GM12865 (cell line): ENCODE data around the gene TMEM131L.

Source experiments
- DNase-seq: peaks from one replicate; pipeline ENCODE4 v3.0.0; 2010; ENCODE audit warnings: low read depth
- H3K4me3 ChIP-seq: 2 replicates; pipeline ENCODE4 v1.5.1; 2011; ENCODE audit warnings: mild to moderate bottlenecking, low read depth, low read length, control low read depth
- TF ChIP-seq, protein P1 (sequence below): IDR thresholded peaks from 2 replicates; pipeline ENCODE4 v1.5.1; 2011; ENCODE audit warnings: low read length, control low read depth, low read depth, inconsistent platforms; ENCODE audit not compliant: insufficient read depth; ENCODE audit errors: missing control alignments

Gene TMEM131L

GRCh38 chr4:153469031-153469430 lies 2.9 kb downstream of the TMEM131L start:
- TF ChIP-seq, protein P1, sequence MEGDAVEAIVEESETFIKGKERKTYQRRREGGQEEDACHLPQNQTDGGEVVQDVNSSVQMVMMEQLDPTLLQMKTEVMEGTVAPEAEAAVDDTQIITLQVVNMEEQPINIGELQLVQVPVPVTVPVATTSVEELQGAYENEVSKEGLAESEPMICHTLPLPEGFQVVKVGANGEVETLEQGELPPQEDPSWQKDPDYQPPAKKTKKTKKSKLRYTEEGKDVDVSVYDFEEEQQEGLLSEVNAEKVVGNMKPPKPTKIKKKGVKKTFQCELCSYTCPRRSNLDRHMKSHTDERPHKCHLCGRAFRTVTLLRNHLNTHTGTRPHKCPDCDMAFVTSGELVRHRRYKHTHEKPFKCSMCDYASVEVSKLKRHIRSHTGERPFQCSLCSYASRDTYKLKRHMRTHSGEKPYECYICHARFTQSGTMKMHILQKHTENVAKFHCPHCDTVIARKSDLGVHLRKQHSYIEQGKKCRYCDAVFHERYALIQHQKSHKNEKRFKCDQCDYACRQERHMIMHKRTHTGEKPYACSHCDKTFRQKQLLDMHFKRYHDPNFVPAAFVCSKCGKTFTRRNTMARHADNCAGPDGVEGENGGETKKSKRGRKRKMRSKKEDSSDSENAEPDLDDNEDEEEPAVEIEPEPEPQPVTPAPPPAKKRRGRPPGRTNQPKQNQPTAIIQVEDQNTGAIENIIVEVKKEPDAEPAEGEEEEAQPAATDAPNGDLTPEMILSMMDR: no peak
- DNase-seq: no peak
- H3K4me3 ChIP-seq: peak overlapping the region; percentile 86

DNA sequence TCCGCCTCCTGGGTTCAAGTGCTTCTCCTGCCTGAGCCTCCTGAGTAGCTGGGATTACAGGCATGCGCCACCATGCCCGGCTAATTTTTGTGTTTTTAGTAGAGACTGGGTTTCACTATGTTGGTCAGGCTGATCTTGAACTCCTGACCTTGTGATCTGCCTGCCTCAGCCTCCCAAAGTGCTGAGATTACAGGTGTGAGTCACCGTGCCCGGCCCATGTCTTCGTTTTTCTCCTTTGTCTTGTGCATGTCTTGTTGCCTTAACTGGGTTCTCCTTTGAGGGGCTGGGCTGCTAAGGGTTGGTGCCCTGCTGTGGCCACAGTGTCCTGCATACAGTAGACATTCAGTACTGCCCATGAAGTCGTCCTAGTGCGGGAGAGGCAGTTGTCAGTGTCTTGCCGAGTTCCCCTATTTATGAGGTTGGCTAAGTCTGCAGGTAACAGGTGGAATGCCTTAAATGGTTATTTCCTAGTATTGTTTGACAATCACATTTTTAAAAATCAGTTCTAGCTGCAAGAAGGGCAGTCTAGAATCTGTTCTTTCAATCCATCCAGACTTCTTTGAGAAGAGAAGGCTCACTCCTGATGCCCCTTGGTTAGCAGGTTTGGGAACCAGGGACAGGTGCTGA lies 5.0 kb downstream of the TMEM131L start:
- H3K4me3 ChIP-seq: peak overlapping the region; percentile 86
- peak; percentile 17 for DNase-seq

- DNase-seq: peak; percentile 68
- TF ChIP-seq, protein P1: no peak
- H3K4me3 ChIP-seq: peak overlapping the region; percentile 86
Observed at GRCh38 chr4:153471698-153472093, 5.5 kb downstream of the TMEM131L start.

GRCh38 chr4:153472122-153473037 lies 6.2 kb downstream of the TMEM131L start:
- TF ChIP-seq, protein P1: no peak
- peak overlapping the region; percentile 86 for H3K4me3 ChIP-seq
- peak; percentile 82 for DNase-seq

GRCh38 chr4:153474251-153474650 lies 8.1 kb downstream of the TMEM131L start:
- peak overlapping the region; percentile 86 for H3K4me3 ChIP-seq
- TF ChIP-seq, protein P1: no peak
- no peak for DNase-seq

DNA sequence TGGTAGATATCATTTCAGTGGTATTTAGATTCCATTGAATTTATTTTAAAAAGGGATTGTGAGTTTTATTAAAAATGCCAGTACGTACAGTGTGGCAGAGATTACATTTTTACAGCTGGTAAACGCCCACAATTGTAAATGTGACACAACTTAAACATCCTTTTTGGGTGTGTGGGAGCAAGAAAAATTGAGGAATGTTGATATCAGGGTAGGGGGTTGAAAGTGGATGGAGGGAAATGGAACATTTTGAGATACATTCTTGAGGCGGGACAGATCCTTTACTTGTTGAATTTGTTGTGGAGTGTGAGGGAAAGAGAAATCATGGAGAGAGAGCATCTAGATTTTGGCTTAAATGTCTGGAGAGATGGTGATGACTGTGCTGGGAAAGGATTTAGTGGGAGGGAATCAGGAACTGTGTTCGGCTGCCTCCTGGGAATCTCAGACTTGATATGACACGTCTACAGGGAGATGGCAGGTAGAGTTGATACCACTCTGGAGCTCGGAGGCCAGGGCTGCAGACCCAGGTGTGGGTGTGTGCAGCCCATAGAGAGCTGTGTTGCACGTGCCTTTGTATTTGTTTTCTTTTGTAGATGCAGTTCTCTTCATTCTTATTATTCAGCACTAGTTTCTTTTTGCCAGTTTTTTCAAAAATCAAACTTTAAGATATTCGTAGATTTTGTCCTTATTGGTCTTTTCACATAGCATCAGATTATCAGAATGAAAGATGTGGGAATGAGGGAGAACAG lies 10.8 kb downstream of the TMEM131L start:
- H3K4me3 ChIP-seq: peak overlapping the region; percentile 27
- DNase-seq: no peak
- TF ChIP-seq, protein P1: no peak

- peak overlapping the region; percentile 50 for H3K4me3 ChIP-seq
- no peak for DNase-seq
- TF ChIP-seq, protein P1: no peak
Observed at GRCh38 chr4:153479101-153479500, 12.9 kb downstream of the TMEM131L start.
